T-helper 17 cell (primary cell): ENCODE measurements around the gene SECISBP2L. TPM values are rescaled to one million over a fixed set of nuclear protein-coding genes. Genes with fewer than 3 reads are reported as not detected.
A peak's percentile ranks its signal among the peaks of the same experiment; 100 is the strongest.

Source experiments
- ATAC-seq: fragments of 150-1000 bp; cut with Tn5 transposase; 2 replicates; pipeline ENCODE4 v1.10.0; 2021; ENCODE audit warnings: mild to moderate bottlenecking, moderate library complexity
- DNase-seq, 3 donors: peaks; one replicate each; pipeline versions ENCODE4 v3.0.0 to v3.0.0-alpha.2; 2020 to 2021
- H3K9me3 ChIP-seq: one replicate; pipeline ENCODE4 v1.7.0; 2013; ENCODE audit warnings: low read length, mild to moderate bottlenecking; ENCODE audit not compliant: control insufficient read depth, poor library complexity, severe bottlenecking
- H3K27ac Mint-ChIP-seq: one replicate; pipeline ENCODE4 v1.8.0; 2022; ENCODE audit warnings: mild to moderate bottlenecking, moderate library complexity, mixed read lengths
- H3K27me3 Mint-ChIP-seq: one replicate; pipeline ENCODE4 v1.8.0; 2022; ENCODE audit warnings: mixed read lengths
- H3K36me3 Mint-ChIP-seq: one replicate; pipeline ENCODE4 v1.8.0; 2022; ENCODE audit warnings: low read depth, mixed read lengths
- H3K4me1 Mint-ChIP-seq: one replicate; pipeline ENCODE4 v1.8.0; 2022; ENCODE audit warnings: mild to moderate bottlenecking, mixed read lengths
- H3K4me3 Mint-ChIP-seq: one replicate; pipeline ENCODE4 v1.8.0; 2022; ENCODE audit warnings: mild to moderate bottlenecking, moderate library complexity, mixed read lengths
- total RNA-seq, 4 donors: library from RNA in 2 of 4; stranded (reverse) in 2 of 4; gene quantifications; one replicate each; pipeline ENCODE4 v1.2.3 and lab custom pipeline; 2022 to 2026

SECISBP2L gene
- total RNA-seq, 2 donors from 2014 or later, result 49.4 to 56.8 TPM

DNA sequence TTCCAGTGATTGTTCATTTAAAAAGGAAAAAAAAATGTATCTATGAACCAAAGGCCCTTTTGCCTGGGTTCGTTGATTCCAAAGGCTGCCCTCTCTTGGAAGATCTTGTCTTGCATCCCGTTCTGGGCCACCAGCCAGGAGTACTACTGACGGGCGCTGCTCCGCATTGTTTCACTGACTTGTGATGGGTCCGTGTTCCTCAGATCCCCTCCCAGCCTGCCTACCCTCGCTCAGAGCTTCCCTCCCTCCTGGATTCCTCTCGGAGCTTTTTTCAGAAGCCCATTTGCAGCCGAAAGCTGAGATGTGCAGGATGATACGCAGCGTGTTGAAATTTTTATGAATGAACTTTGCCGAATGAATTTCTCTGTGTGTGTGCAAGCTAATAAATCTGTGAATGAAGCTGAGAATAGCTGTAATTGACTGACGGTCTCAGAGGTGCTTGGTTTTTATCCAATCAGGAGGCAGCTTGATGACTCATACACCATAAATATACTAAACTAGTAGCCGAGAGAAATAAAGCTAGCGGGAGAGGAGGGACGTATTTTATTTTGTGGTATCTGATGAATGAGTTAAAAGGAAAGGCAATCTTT, 82.6 kb downstream of the SECISBP2L start, which contains the start of gene SHC4:
SHC4 (minus strand) TSS at position 396 of the 590 bp plus-strand sequence. CDS start 904 bp downstream, outside the sequence.
- DNase-seq, result no peak
- Mint-ChIP-seq H3K4me1 (peaks cover 21% of the 10 kb centered on the region), H3K27me3 (peaks cover 82% of the 10 kb centered on the region), H3K36me3 (peaks cover 2% of the 10 kb centered on the region), H3K4me3 (peak within 1 kb of the TSS; percentile 89), H3K27ac (peak within 1 kb of the TSS; percentile 16)
- peak; percentile 66 for ATAC-seq
- no peaks in the 10 kb centered on the region for H3K9me3 ChIP-seq

DNA sequence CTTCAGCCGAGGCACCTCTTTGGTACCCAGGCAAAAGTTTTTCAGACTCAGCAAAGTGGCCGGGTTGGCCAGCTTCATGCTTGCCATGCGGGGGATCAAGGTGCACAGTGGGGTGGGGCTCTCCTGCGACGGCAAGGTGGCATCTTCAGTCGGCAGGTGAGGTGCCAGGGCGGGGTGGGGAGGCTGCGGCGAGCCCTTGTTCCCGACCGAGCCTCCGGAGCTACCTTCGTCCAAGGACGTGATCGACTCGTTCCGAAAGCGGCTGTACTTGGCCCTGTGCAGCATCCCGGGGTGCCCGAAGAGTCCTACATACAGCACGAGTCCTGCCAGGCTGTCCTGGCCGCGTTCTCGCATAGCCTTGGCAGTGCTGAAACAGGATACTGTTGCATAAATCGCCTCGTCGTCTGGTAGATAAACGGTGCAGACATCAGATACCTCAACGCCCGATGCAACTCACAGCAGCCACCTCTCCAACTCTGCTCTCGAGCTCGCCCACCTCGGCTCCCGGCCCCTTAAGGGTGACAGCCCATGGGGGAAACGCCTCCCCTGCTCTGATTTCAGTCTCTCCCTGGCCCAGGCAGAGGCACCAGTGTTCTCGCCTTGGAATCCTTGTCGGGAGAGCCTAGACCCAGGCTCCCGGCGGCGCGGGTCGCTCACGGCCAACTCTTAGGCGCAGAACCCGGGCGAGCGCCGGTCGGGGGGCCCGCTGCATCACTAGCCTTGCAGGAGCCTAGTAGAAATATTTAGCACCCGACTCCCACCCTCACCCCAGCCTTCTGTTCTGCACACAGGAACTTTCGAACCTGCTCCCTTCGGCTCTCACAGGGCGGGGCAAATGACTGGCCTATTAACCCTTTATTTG, 83.4 kb downstream of the SECISBP2L start:
- Mint-ChIP-seq H3K27ac (peak overlapping the region; percentile 16), H3K36me3 (peaks cover 2% of the 10 kb centered on the region), H3K4me1 (peaks cover 21% of the 10 kb centered on the region), H3K27me3 (peaks cover 86% of the 10 kb centered on the region), H3K4me3 (peak overlapping the region; percentile 89)
- DNase-seq (no peak), ATAC-seq (peak; percentile 49)
- no peaks in the 10 kb centered on the region for H3K9me3 ChIP-seq

DNA sequence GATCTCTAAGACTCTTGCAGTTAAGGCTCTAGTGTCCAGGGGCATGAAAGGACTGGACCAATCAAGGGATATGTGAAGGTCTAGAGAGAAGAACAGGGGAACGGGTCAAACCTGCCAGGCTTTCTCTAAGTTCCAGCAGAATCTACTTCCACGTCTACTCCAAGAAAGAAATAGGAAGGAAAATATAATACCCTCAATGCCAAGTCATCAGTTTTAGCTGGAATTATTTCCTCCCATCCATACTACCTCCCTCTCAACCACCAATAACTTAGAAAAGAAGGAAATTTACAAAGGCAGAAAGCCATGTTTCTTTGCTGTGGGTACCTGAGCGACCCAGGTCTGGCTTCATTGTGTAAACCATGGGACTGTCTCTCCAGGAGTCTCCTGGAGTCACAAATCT, 90.3 kb downstream of the SECISBP2L start:
- ATAC-seq, result no peak
- no peak overlapping the region for H3K27ac Mint-ChIP-seq
- peaks cover 5% of the 10 kb centered on the region for H3K36me3 Mint-ChIP-seq
- peaks cover 58% of the 10 kb centered on the region for H3K27me3 Mint-ChIP-seq
- H3K4me3 Mint-ChIP-seq, result no peak overlapping the region
- no peaks in the 10 kb centered on the region for H3K4me1 Mint-ChIP-seq
- H3K9me3 ChIP-seq, result no peaks in the 10 kb centered on the region
- no peak for DNase-seq

DNA sequence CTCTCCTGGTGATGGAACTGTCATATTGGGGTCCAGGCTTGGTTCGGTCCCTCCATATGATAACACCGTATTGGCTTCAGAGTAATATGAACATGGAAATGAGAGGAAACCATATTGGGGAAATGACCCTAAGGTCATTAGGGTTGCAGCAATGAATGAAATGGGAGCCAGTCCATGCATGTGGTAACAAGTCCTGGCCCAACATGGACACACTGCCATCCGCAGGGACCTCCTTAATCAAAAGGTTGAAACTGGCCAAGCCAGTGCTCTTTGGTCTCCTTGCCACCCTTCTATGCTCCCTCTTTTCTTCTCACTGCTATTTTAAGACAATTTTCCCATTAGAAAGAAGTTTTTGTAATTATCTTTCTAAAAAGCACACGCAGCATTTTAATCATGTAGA, 90.9 kb downstream of the SECISBP2L start:
- no peak overlapping the region for H3K27ac Mint-ChIP-seq
- H3K27me3 Mint-ChIP-seq, result peaks cover 60% of the 10 kb centered on the region
- H3K9me3 ChIP-seq, result no peaks in the 10 kb centered on the region
- DNase-seq (no peak), ATAC-seq (no peak)
- H3K4me1 Mint-ChIP-seq, result no peaks in the 10 kb centered on the region
- H3K36me3 Mint-ChIP-seq, result peaks cover 5% of the 10 kb centered on the region
- H3K4me3 Mint-ChIP-seq, result no peak overlapping the region

DNA sequence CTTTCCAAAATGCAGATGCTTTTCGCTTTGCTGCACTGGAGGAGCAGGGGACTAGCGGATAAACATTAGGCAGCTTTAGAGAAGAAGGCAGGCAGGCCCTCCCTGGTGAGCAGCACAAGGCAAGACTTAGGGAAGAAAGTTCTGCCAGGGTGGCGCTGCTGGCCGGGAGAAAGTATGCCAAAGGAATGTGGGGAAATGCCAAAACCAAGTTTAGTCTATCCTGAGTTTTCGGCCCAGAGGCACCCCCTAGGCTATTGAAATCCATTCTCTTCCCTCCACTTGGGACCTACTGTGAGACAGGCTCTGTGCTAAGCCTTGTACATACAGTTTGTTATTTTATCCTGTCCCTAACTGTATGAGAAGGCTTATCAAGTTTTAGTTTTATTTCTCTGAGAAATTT, 91.7 kb downstream of the SECISBP2L start:
- DNase-seq (no peak), ATAC-seq (no peak)
- H3K9me3 ChIP-seq, result no peaks in the 10 kb centered on the region
- H3K27me3 Mint-ChIP-seq, result peaks cover 54% of the 10 kb centered on the region
- peaks cover 5% of the 10 kb centered on the region for H3K36me3 Mint-ChIP-seq
- H3K4me3 Mint-ChIP-seq, result no peak overlapping the region
- no peak overlapping the region for H3K27ac Mint-ChIP-seq
- H3K4me1 Mint-ChIP-seq, result no peaks in the 10 kb centered on the region

DNA sequence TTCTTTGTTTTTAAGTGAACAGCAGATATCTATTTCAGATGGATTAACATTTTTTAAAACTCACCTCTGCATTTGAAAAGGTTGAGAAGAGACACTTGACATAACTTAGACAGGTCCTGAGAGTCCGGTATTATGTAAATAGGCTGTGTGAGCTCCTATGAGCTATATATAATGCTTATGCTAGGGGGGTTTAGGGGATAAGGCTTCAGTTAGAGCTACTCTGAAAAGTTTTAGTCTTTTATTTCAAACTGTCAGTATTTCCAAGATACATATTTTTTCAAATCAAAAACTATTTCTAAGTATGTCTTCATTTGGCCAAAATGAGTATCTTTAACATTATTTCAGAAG, 99.4 kb downstream of the SECISBP2L start:
- H3K4me1 Mint-ChIP-seq, result peaks cover 2% of the 10 kb centered on the region
- no peaks in the 10 kb centered on the region for H3K9me3 ChIP-seq
- H3K4me3 Mint-ChIP-seq, result no peak overlapping the region
- H3K27ac Mint-ChIP-seq, result no peak overlapping the region
- ATAC-seq, result no peak
- peaks cover 5% of the 10 kb centered on the region for H3K36me3 Mint-ChIP-seq
- DNase-seq, result no peak
- H3K27me3 Mint-ChIP-seq, result peaks cover 29% of the 10 kb centered on the region

DNA sequence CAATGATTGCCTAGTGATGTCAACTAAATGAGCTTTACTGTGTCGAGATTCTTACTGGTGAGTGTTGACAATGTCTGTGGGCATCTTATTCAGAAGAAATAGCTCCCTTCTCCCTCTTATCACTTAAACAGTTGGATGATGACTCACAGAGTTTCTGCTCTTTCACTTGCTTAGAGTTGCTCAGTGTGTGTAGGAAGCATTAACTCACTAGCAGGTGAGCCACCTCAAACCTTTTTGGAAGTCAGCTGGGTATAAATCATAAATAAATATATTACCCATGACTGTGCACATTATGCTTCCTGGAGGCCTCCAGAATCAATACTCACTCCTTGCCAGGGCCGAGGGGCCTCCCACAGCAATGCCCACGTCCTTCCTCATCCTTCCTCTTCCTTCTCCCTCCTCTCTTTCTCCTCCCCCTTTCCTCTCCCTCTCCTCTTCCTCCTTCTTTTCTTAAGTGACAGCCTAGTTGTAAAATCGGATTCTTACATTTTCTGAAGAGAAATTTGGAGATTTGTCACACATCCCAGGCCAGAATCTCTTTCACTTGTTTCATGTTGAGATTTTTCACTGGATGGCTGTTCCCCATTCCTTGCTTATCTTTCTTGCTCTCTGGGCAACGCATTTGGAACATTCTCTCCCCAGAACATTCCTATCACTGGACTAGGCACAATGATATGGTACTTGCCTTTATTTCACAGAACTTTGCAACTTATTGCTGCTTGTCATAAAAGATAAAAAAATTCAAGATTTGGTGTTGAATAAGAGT, 100.0 kb downstream of the SECISBP2L start:
- H3K4me3 Mint-ChIP-seq, result no peak overlapping the region
- no peaks in the 10 kb centered on the region for H3K9me3 ChIP-seq
- H3K27me3 Mint-ChIP-seq, result peaks cover 29% of the 10 kb centered on the region
- H3K27ac Mint-ChIP-seq, result no peak overlapping the region
- DNase-seq (no peak), ATAC-seq (no peak)
- H3K4me1 Mint-ChIP-seq, result peaks cover 2% of the 10 kb centered on the region
- H3K36me3 Mint-ChIP-seq, result peaks cover 1% of the 10 kb centered on the region

DNA sequence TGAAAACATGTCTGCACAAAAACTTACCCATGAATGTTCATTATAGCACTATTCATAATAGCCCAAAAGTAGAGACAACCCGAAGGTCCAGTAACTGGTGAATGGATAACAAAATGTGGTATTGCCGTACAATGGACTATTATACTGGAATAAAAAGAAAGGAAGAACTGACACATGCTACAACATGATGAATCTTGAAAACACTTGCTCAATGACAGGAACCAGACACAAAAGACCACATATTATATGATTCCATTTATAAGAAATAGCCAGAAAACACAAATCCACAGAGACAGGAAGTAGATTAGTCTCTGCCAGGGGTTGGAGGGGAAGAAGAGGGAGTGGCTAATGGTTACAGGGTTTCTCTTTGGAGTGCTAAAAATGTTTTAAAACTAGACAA, 100.9 kb downstream of the SECISBP2L start:
- no peak overlapping the region for H3K4me3 Mint-ChIP-seq
- no peak overlapping the region for H3K27ac Mint-ChIP-seq
- DNase-seq, result no peak
- H3K36me3 Mint-ChIP-seq, result no peaks in the 10 kb centered on the region
- ATAC-seq, result no peak
- H3K27me3 Mint-ChIP-seq, result peaks cover 30% of the 10 kb centered on the region
- no peaks in the 10 kb centered on the region for H3K9me3 ChIP-seq
- peaks cover 2% of the 10 kb centered on the region for H3K4me1 Mint-ChIP-seq

DNA sequence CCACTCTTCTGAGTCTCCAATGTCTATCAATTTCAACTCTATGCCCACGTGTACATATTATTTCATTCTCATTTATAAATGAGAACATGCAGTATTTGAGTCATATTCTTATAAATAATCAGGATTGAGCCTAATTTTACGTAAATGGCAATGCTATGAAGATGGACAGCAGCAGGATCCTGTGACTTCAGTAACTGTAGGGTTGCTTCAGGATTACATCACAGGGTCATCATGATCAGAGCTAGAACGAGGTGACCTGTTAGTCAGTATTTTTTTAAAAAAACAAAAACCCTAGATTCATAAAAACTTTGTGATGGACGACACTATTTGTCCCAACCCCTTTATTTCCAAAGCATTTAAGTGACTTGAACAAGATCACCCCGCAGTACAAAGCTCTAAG, 104.3 kb downstream of the SECISBP2L start:
- no peak for ATAC-seq
- no peak overlapping the region for H3K4me3 Mint-ChIP-seq
- peaks cover 43% of the 10 kb centered on the region for H3K27me3 Mint-ChIP-seq
- H3K9me3 ChIP-seq, result no peaks in the 10 kb centered on the region
- H3K36me3 Mint-ChIP-seq, result no peaks in the 10 kb centered on the region
- H3K4me1 Mint-ChIP-seq, result peaks cover 2% of the 10 kb centered on the region
- DNase-seq, result no peak
- no peak overlapping the region for H3K27ac Mint-ChIP-seq

DNA sequence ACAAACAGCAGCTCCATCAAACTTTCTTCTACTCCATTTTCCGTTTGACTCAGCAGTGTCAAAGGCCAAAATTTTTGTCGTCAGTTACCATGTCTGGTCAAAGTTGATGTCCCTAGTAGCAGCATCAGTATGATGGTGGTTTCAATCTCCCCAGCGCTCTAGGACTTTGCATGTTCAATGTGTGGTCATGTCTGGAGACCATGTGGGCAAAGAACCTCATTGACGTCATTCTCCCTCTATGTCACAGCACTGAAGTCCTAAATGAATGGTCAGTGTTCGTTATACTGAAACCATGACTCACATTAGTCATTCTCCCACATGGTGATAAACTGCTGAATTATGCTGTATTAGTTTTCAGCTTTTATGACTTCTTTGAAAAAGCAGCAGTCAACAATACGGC, 105.7 kb downstream of the SECISBP2L start:
- H3K27ac Mint-ChIP-seq, result no peak overlapping the region
- DNase-seq, result no peak
- ATAC-seq, result no peak
- no peaks in the 10 kb centered on the region for H3K9me3 ChIP-seq
- H3K27me3 Mint-ChIP-seq, result peaks cover 36% of the 10 kb centered on the region
- H3K4me3 Mint-ChIP-seq, result no peak overlapping the region
- no peaks in the 10 kb centered on the region for H3K36me3 Mint-ChIP-seq
- no peaks in the 10 kb centered on the region for H3K4me1 Mint-ChIP-seq

DNA sequence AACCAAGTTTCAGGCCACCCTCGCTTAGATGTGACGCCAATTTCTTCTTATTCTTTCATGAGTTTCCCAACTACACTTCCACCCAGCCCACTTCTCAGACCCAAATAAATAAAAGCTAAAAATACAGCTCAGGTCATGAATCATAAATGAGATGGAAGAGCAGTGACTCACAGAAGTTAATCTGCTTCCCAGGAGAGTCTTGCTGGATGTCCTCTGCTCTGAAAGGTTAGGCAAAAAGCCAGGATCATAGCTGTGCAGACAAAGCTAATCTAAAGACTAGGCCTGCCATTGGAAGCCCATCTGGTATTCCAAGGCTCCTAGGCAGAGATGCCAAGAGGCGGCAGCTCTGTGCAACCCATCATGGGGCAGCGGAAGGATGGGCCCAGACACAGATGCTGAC, 106.6 kb downstream of the SECISBP2L start:
- ATAC-seq, result no peak
- Mint-ChIP-seq H3K27me3 (peaks cover 37% of the 10 kb centered on the region), H3K36me3 (no peaks in the 10 kb centered on the region), H3K4me1 (no peaks in the 10 kb centered on the region), H3K27ac (no peak overlapping the region), H3K4me3 (no peak overlapping the region)
- DNase-seq, result no peak
- H3K9me3 ChIP-seq, result no peaks in the 10 kb centered on the region
